Sigmoid colon (tissue), 7 donors: ENCODE measurements around the gene KRT81. TPM values are rescaled to one million over a fixed set of nuclear protein-coding genes. Genes with fewer than 3 reads are reported as not detected.

ENCODE experiments used
- DNase-seq: peaks from one replicate; pipeline ENCODE4 v3.0.0-alpha.2; 2019
- H3K27ac ChIP-seq, 4 donors: fragments of 200-600 bp; sonication (generic); one replicate each; pipeline ENCODE4 v1.5.1; 2016 to 2019; ENCODE audit warnings: mild to moderate bottlenecking in 1 of 4
- H3K27me3 ChIP-seq, 3 donors: fragments of 200-600 bp; sonication (generic); one replicate each; pipeline ENCODE4 v1.5.1; 2019; ENCODE audit warnings: mild to moderate bottlenecking in 1 of 3
- H3K36me3 ChIP-seq, 4 donors: fragments of 200-600 bp; sonication (generic); one replicate each; pipeline ENCODE4 v1.5.1; 2016 to 2019
- H3K4me1 ChIP-seq, 4 donors: fragments of 200-600 bp; sonication (generic); one replicate each; pipeline ENCODE4 v1.5.1; 2017 to 2019
- H3K4me3 ChIP-seq, 4 donors: fragments of 200-600 bp; sonication (generic); one replicate each; pipeline ENCODE4 v1.5.1; 2017 to 2019; ENCODE audit warnings: mild to moderate bottlenecking in 2 of 4, moderate library complexity in 1 of 4
- H3K9me3 ChIP-seq, 4 donors: fragments of 200-600 bp in 3 of 4; sonication (generic) in 3 of 4; one replicate each; pipeline versions ENCODE4 v1.5.1 to v1.6.1; 2013 to 2019
- CTCF ChIP-seq, 4 experiments: fragments of 450-650 bp in 3 of 4; fragments of 200-600 bp in 1 of 4; IDR thresholded peaks; one replicate each; pipeline ENCODE4 v1.5.1; 2016 to 2019; ENCODE audit warnings: antibody characterized with exemption in 4 of 4, mild to moderate bottlenecking in 3 of 4, moderate library complexity in 2 of 4
- EP300 ChIP-seq, 4 donors: sonication (generic); formaldehyde crosslinking; IDR thresholded peaks; one replicate each; pipeline ENCODE4 v1.6.1; 2017; ENCODE audit warnings: antibody characterized with exemption in 4 of 4
- POLR2A ChIP-seq, 2 donors: fragments of 450-650 bp; IDR thresholded peaks; one replicate each; pipeline ENCODE4 v1.6.1; 2016; ENCODE audit warnings: antibody characterized with exemption in 2 of 2, mild to moderate bottlenecking in 2 of 2, moderate library complexity in 2 of 2
- POLR2AphosphoS5 ChIP-seq, 4 donors: sonication (generic); formaldehyde crosslinking; IDR thresholded peaks; one replicate each; pipeline ENCODE4 v1.6.1; 2017; ENCODE audit warnings: antibody characterized with exemption in 4 of 4
- WGBS, 2 donors: extraction: QIAGEN DNeasy Blood & Tissue Kit; methylation state at CpG; one replicate each; pipeline ENCODE4 v1.1.7; 2013; 5-methylcytosine and 5-hydroxymethylcytosine counted together
- intact Hi-C: fragments of 100-400 bp; cut with DNase I; formaldehyde crosslinking; loops from one replicate; pipeline ENCODE4 v1.15.1; 2023
- polyA plus RNA-seq, 3 donors: library from polyadenylated mRNA; stranded (reverse); fragments of 200-250 nt; gene quantifications; one replicate each; pipeline ENCODE4 v1.2.3, GENCODE V29; 2013
- total RNA-seq, 4 donors: library from RNA; depleted of rRNA; stranded (reverse); fragments of >200 nt; gene quantifications; one replicate each; pipeline ENCODE4 v1.1.0, GENCODE V29; 2016
- donor health status: healthy with polysubstance abuse.
- donor health status: Bipolar disorder and iron deficiency.
- donor health status: healthy.

Gene KRT81
- total RNA-seq: under 1 TPM in 1 of 4 donors, not detected in 3; 0.14 TPM
- under 1 TPM in 1 of 3 donors, not detected in 2; 0.17 TPM for polyA plus RNA-seq

- Histone ChIP-seq H3K27me3 (no peaks in the 10 kb centered on the region), H3K4me3 (no peak within 1 kb of the TSS), H3K9me3 (no peaks in the 10 kb centered on the region), H3K4me1 (no peaks in the 10 kb centered on the region), H3K36me3 (no peaks in the 10 kb centered on the region), H3K27ac (no peak within 1 kb of the TSS)
- TF ChIP-seq POLR2A (IDR thresholded peaks at IDR 0.05): no peak
- no peak for TF ChIP-seq EP300 (IDR thresholded peaks at IDR 0.05)
- no peak for TF ChIP-seq POLR2AphosphoS5 (IDR thresholded peaks at IDR 0.05)
- no peak for TF ChIP-seq CTCF (IDR thresholded peaks at IDR 0.05)
- DNase-seq: no peak
- intact Hi-C loops: no loop called here
- WGBS, 2 donors: 55 to 68% methylated on average over 24 to 25 of the region's 32 CpGs
These were observed at the start of gene KRT81 for GRCh38 chr12:52291267-52291935. Gene KRT81 (minus strand): TSS chr12:52291534. CDS start chr12:52291465, 69 bp downstream.

GRCh38 chr12:52338241-52338960 is 47.1 kb upstream of the KRT81 start:
- H3K4me3 ChIP-seq: no peak overlapping the region
- H3K27me3 ChIP-seq: no peaks in the 10 kb centered on the region
- H3K9me3 ChIP-seq: peaks cover 0 to 7% (median 2%) of the 10 kb centered on the region in 4 donors
- H3K27ac ChIP-seq: no peak overlapping the region
- intact Hi-C loops: no loop called here
- no peaks in the 10 kb centered on the region for H3K36me3 ChIP-seq
- no peak for TF ChIP-seq POLR2AphosphoS5 (IDR thresholded peaks at IDR 0.05)
- no peak for TF ChIP-seq CTCF (IDR thresholded peaks at IDR 0.05)
- no peak for TF ChIP-seq POLR2A (IDR thresholded peaks at IDR 0.05)
- no peak for TF ChIP-seq EP300 (IDR thresholded peaks at IDR 0.05)
- 51 to 80% methylated on average over 10 of the region's 10 CpGs for WGBS, 2 donors
- no peaks in the 10 kb centered on the region for H3K4me1 ChIP-seq
- no peak for DNase-seq

GRCh38 chr12:52337054-52337453 is 45.7 kb upstream of the KRT81 start:
- Histone ChIP-seq H3K36me3 (no peaks in the 10 kb centered on the region), H3K9me3 (peaks cover 0 to 7% (median 2%) of the 10 kb centered on the region in 4 donors), H3K4me1 (no peaks in the 10 kb centered on the region), H3K27me3 (no peaks in the 10 kb centered on the region), H3K4me3 (no peak overlapping the region), H3K27ac (no peak overlapping the region)
- intact Hi-C loops: no loop called here
- DNase-seq: no peak
- 9 to 57% methylated on average over 1 of the region's 1 CpG for WGBS, 2 donors
- TF ChIP-seq POLR2A (IDR thresholded peaks at IDR 0.05) (no peak), CTCF (IDR thresholded peaks at IDR 0.05) (no peak), POLR2AphosphoS5 (IDR thresholded peaks at IDR 0.05) (no peak), EP300 (IDR thresholded peaks at IDR 0.05) (no peak)

GRCh38 chr12:52336641-52337040 is 45.3 kb upstream of the KRT81 start:
- Histone ChIP-seq H3K9me3 (peaks cover 0 to 7% (median 2%) of the 10 kb centered on the region in 4 donors), H3K4me1 (no peaks in the 10 kb centered on the region), H3K27me3 (no peaks in the 10 kb centered on the region), H3K27ac (no peak overlapping the region), H3K4me3 (no peak overlapping the region), H3K36me3 (no peaks in the 10 kb centered on the region)
- WGBS, 2 donors: 49 to 74% methylated on average over 2 of the region's 2 CpGs
- intact Hi-C loops: no loop called here
- no peak for TF ChIP-seq POLR2A (IDR thresholded peaks at IDR 0.05)
- no peak for TF ChIP-seq CTCF (IDR thresholded peaks at IDR 0.05)
- TF ChIP-seq POLR2AphosphoS5 (IDR thresholded peaks at IDR 0.05): no peak
- no peak for TF ChIP-seq EP300 (IDR thresholded peaks at IDR 0.05)
- no peak for DNase-seq
